GM18519 (cell line): Measurements from ENCODE around the gene SNRPB2.

Source experiments
- ATAC-seq: cut with Tn5 transposase; IDR thresholded peaks from one replicate; pipeline ENCODE4 v1.9.1; 2021; ENCODE audit warnings: mild to moderate bottlenecking, moderate library complexity; ENCODE audit not compliant: unreplicated experiment, low FRiP score

SNRPB2 gene

GRCh38 chr20:16781496-16781895, 51.7 kb downstream of the SNRPB2 start:
- no peak for ATAC-seq

GRCh38 chr20:16785226-16785625, 55.4 kb downstream of the SNRPB2 start:
- ATAC-seq = no peak
